GM18505 (cell line): ENCODE data around the gene MTHFS.

Experiments
- ATAC-seq: cut with Tn5 transposase; IDR thresholded peaks from one replicate; pipeline ENCODE4 v1.9.1; 2021; ENCODE audit not compliant: unreplicated experiment
- POLR2A ChIP-seq: IDR thresholded peaks from 4 replicates; pipeline ENCODE4 v1.6.1; 2011; ENCODE audit warnings: borderline replicate concordance; ENCODE audit not compliant: insufficient read depth, insufficient read length; ENCODE audit errors: extremely low read depth

MTHFS gene

DNA sequence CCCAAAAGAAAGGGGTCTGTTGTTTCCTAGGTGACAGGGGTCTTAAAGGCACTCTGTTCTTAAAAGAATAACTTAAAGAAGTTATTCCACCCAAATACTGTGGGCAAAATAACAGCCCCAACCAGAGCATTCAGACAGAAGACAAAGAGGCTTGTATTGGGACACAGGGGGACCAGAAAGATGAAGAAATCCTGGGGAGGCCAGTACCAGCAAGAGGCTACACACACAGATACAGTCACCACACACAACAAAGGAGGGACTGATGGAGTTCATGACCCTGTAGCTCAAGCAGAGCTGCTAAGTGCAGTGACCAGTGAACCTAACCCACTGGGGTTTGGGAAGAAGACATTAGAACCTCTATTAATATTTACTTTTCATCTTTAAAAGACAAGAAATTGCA, 59.0 kb downstream of the MTHFS start:
- ATAC-seq: no peak
- no peak for TF ChIP-seq POLR2A

DNA sequence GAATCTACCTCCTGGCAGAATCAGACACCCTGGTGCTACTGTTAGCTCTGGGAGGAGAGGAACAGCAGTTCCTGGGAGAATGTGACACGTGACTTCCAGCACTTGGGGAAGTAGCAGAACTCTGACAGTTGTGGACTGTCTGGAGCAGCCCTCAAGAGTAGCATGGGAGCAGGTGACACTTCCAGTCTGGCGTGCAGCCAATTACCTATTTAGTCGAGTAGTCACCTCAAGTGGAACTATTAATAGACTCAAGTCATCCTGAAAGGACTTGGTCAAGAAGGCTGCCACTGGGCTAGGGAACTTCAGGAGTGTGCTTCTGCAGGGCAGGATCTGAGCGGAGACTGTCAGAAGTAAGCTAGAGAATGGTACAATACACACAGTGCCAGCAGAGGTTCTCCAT, 62.3 kb downstream of the MTHFS start:
- ATAC-seq: no peak
- TF ChIP-seq POLR2A: no peak

DNA sequence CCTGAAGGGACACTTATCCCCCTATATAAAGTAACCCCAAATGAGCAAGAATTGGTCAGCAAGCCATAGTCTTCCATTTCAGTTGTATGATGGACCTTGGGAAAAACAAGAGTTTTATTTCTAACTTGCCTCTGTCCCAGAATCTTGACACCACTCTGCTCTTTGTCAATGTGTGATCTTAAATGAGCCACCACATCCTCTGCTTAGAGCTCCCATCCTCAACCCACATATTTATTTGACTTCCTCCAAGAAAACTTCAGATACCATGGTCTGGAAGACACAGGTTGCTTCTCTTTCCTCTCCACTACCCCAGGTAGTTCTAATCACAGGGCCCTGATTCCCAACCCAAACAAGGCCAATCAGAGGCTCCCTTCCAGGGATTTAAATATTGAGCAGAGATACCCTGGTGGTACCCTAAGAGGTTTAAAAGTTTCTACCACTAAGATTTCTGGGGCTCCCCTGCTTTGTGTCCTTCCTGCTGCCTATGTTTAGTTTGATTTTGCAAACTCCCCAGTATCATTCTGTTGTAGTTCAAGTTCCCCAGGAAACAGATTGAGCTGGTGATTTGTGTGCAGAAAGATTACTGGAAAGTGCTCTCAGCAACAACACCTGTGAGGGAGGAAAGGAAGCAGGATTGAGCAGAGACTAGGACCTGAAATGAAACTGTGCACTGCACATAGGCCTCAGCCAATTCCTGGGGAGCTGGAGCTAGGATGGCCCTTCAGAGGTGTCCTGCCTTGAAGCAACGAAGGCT, 64.3 kb downstream of the MTHFS start:
- no peak for TF ChIP-seq POLR2A
- ATAC-seq: no peak

DNA sequence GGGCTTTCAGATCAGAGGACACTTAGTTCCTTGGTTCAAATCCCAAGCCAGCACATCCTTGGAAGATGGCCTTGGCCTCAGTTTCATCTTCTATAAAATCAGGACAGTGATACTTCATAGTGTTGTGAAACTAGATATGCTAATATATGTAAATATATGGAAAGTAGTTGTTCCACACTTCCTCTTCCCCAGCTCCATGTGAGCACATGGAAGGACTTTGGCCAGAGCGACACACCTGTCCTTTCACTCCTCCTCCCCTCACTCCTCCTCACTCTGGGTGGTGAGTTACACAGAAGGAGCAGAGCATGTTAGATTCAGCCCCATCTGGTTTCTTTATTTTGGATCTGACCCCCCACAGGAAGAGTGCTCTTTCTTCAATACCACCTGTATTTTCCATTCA, 65.2 kb downstream of the MTHFS start:
- no peak for TF ChIP-seq POLR2A
- no peak for ATAC-seq

DNA sequence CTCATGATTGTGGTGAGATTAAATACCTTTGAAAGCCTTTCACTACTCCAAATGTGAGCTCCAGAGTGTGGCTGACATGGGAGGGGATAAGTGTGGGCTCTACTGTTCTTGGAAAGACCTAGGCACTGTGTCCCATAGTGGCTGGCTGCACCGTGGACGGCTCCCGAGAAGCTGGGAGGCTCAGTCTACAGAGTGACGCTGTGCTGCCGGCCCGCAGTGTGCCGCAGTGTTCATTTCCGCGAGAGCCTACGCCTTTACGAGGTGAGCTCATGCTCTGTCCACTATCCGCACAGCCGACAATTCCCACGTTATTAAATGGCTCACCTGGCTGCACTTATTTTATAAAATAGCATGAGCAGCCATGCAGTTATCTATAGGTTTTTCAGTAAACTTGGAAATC, 66.9 kb downstream of the MTHFS start:
- no peak for ATAC-seq
- no peak for TF ChIP-seq POLR2A

DNA sequence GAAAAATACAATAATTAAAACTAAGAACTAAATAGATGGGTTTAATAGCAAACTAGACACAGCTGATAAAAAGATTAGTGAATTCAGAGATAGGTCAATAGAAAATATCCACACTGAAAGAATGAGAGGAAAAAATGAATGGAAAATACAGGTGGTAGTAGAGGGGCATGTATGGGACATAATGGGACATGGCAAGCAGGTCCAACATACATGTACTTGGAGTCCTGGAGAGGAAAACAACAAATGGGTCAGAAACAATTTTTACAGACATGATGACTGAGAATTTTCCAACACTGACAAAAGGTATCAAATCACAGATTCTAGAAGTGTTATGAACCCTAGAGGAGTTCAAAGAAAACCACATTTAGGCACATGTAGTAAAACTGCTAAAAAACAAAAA, 68.4 kb downstream of the MTHFS start:
- ATAC-seq: no peak
- TF ChIP-seq POLR2A: no peak

DNA sequence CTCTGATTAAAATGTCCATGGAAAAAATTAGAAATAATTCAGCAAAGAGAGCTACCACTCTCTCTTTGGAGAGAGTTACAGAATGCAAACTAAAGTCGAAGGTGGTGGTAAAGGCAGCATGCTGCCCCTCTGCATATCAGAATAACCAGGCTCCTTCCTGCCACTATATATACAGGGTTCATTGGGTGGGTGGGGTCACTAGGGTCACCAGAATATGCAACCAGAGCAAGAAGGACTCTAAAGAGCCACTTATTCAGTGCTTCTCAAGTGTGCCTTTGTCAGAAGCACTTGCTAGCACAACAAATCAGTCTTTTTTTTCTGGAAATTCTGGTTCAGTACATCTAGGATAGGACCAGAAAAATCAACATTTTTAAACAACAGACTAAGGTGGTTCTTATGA, 70.0 kb downstream of the MTHFS start:
- no peak for TF ChIP-seq POLR2A
- ATAC-seq: no peak

DNA sequence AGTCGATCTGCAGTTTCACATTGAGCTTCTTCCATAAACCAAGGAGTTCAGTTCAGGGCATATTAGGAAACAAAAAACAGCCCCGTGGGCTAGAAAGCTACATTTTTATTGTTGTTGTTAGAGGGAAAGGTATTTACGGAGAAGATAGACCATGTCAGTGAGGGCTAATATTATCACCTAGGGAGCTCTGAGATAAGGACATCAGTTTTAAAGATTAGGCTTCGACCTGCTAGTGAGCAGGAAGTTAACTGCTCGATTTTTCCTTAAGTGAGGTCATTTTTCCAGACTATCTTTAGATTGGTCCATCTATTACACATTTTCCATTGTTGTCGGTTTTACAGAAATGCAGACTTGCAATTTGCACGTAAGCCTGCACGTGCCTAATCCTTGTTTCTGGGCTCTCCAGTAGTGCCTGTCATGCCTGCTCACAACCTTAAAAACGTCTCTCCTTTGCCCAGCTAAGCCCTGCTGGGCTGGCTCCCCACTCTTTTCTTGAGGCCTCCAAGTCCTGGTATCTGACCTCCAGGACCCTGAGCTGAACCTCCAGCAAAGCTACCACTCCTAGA, 72.6 kb downstream of the MTHFS start:
- no peak for ATAC-seq
- TF ChIP-seq POLR2A: no peak

DNA sequence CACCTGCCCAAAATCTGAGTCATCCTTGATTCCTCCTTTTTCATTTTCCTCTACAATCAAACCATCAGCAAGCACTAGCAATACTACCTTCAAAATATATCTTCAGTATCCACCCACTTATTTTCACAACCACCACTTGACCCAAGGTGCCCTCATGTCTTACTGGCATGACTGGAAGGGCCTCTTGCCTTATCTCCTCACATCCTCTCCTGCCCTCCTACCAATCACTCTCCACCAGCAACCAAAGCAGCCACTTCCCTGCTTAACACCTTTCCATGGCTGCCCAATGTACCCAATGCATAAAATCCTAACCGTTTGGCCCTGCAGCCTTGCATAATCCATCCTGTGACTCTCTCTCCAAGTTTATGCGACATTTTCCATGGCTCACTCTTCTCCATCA, 76.0 kb downstream of the MTHFS start:
- no peak for ATAC-seq
- no peak for TF ChIP-seq POLR2A

DNA sequence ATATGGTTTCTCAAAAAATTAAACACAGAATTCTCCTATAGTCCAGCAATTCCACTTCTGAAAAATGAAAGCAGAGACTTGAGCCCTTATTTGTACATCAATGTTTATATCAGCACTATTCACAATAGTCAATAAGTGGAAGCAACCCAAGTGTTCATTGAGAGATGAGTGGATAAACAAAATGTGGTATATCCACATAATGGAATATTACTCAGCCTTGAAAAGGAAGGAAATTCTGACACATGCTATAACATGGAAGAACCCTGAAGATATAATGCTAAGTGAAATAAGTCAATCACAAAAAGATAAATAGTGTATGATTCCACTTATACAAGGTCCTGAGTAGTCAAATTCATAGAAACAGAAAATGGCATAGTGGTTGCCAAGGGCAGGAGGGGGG, 76.6 kb downstream of the MTHFS start:
- no peak for TF ChIP-seq POLR2A
- no peak for ATAC-seq

DNA sequence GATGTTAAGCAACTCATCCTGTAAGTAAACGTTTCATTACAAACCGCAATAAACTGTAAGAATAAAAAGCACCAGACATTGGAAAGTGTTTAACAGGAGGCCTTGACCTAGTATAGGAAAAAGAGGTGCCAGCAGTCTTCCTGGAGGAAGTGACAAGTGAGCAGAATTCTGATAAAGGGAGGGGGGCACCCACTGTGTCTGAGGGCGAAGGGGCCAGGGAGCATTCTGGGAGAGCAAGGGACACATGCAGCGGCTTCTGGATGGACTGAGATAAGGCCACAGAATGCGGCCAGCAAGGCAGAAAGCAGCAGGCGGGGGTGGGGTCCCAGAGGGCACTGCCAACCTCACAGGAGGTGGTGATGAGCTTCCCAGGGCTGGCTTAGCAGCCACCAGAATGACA, 80.2 kb downstream of the MTHFS start:
- no peak for TF ChIP-seq POLR2A
- no peak for ATAC-seq

DNA sequence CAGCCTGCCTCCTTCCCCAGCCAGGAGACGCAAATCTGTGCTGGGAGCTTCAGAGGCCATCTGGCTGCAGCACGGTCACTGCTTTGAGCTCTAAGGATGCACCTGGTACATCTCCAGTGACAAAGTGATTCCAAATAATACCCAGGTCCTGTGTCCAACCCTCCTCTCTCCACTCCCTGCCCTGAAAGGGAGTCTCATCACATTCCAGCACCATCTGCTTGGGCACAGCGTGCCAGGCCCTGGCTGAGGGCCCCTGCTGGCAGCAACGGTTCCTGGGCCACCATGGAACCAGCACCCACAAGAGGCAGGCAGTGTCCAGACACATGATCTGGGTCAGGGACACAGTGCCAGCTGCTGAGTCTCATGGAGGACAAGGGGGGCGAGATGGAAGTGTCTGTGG, 81.3 kb downstream of the MTHFS start:
- ATAC-seq: no peak
- TF ChIP-seq POLR2A: no peak

DNA sequence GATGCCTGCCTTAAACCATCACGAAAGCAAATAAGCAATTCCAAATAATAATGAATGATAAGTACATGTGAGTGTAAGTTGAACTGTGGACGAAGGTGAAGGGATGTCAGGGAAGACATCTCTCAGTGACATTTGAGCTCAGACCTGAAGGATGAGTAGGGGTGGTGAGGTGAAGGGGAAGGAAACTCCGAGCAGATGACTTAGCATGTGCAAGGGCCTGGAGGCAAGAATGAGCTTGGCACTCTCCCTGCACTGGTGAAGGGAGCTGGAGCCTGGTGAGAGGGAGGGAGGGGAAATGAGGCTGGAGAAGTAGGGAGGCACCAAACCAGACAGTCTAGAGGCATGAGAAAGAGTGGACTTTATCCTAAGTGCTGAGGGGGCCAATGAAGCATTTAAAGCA, 84.3 kb downstream of the MTHFS start:
- ATAC-seq: no peak
- no peak for TF ChIP-seq POLR2A
